ENCODE data around the gene ADH4.
"Not testable (repeated sequence)": the region's sequence is repeated elsewhere in the genome, so short reads cannot be mapped to it uniquely, and the experiment has no call there.

Gene ADH4

GRCh38 chr4:99144070-99144469 lies at the start of gene ADH4:
Gene ADH4, minus strand, starts transcription at chr4:99144297. Its CDS starts 75 bp downstream, at chr4:99144222.
- DNase-seq, result no peak

- no peak for DNase-seq
Measured at GRCh38 chr4:99190336-99190735, 46.2 kb upstream of the ADH4 start.

DNA sequence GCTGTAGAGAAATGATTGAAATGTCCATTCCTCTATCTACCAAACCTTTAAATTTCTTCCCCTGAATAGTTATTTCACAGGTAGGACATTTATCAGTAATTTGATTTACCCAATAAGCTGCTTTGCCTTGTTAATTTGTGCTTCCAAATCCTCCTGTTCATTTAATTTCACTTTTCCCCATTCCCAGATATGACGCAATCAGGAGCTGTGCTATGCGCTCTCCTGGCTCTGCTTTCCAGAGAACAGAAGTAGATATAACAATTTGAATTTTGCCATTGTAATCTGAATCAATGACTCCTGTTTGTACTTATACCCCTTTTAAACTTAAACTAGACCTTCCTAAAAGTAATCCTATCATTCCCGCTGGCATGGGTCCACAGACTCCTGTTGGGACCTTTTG lies 45.8 kb upstream of the ADH4 start:
- DNase-seq, result not testable (repeated sequence)

- DNase-seq, result no peak
Measured at GRCh38 chr4:99186029-99186428, 41.9 kb upstream of the ADH4 start.

DNA sequence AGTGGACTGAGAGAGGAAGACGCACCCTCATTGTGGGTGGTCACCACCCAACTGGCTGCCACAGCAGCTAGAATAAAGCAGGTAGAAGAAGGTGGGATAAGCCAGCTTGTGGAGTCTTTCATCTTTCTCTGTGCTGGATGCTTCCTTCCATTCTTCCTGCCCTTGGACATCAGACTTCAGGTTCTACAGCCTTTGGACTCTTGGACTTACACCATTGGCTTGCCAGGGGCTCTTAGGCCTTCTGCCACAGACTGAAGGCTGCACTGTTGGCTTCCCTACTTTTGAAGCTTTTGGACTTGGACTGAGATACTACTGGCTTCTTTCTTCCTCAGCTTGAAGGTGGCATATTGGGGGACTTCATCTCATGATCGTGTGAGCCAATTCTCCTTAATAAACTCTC lies 41.5 kb upstream of the ADH4 start:
- no peak for DNase-seq

DNA sequence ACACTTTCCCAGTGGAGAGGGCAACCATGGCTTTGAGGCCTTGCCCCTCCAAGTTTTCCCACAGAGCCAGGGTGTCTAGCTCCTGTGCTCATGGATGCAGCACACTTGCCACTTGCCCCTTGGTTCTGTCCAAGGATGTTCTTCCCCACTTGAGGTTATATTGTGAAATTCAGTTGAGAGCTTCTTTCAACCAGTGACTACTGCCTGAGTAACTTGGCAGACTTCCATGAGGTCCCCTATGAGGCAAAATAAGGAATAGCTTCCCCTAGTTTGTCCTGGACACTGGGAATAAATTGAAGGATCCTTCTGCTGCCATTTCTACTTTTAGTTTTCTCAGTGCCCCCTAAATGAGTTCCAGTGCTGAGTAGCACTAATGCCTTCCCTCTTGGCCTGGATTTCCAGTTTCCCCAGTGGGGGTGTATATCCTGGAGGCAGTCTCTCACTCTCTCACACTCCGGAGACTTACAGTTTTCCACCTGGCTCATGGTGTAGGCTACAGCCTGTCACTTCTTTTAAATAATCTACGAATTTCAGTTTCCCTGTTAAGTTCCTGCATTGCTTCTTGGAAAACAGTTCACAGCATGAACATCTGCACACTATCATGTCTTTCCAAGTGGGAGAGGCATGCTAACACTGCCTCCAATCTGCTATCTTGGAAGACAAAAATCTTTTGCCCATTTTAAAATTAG lies 36.4 kb upstream of the ADH4 start:
- DNase-seq, result no peak

DNA sequence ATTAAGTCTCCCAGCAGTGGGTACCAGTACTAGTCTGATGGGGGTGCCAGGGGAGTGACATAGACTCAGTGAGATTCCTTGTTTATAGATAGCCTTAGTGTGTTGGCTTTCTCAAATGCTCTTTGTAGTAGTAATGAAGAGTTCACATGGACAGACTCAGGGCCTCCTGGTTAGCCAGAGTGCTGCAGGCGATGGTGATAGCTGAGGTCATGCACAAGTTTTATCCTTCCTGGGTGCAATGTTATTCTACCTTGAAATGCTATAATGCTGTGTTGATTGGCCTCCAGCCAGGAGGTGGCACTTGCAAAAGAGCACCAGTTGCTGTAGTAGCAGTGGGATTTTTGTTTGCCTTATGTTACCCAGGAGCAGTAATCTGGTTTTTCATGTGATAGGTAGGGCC lies 35.5 kb upstream of the ADH4 start:
- no peak for DNase-seq

DNA sequence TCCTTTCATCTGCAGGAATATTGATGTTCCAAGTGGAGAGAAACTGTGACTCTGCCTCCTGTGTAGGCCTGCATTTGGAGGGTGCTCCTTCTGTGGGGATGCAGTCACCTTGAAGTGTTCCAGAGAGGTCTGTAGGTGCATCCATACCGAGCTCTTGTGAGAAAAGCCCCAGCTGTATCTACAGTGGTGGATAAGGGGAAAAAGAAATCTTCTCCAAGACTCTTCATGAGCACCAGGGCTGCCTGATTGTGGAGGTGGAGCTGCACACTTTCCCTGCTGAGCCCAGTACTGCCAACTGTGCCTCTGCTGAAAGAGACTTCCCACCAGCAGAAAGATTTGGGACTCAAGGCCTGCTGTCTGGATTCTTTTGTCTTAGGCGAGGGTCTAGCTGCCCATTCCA lies 35.1 kb upstream of the ADH4 start:
- no peak for DNase-seq

- DNase-seq, result no peak
Measured at GRCh38 chr4:99166544-99166943, 22.4 kb upstream of the ADH4 start.

DNA sequence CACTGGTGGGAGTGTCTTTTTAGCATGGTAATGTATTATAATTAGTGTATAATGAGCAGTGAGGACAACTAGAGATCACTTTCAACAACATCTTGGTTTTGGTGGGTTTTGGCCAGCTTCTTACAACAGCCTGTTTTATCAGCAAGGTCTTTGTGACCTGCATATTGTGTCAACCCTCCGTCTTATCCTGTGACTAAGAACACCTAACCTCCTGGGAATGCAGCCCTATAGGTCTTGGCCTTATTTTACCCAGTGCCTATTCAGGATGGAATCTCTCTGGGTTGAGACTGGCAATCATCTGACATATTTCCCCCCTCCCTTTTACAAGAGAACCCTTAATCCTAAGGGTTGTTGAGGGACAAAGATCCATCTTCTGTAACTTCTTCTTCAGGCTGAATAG lies 21.9 kb upstream of the ADH4 start:
- no peak for DNase-seq

DNA sequence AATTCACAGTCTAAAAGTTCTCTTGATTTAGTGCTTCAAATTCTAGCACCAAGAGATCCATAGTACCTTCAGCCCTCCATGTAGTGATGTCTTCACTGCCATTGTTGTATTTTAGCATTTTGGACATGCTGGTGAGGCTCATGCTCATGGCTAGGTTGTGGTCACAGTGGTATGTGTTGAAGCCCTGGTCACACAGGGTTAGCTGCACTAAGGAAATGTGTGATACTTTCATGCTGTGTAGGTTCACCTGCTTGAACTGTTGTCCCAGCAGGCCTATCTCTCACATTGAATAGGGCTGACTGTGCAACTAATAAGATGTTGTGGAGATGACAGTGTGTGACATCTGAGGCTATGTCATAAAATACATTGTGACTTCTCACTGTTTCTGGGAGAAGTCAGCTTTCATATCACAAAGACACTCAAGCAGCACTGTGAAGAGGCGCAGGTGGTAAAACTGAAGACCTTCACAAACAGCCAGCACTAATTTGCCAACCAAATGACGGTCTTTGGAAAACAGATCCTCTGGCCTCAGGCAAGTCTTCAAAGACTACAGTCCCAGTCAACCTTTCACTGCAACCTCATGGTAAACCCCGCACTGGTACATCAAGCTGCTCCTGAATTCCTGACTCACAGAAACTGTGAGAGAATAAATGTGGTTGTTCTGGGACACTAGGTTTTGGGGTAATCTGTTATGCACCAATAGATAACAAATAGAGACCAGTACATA lies 17.4 kb upstream of the ADH4 start:
- DNase-seq, result no peak

DNA sequence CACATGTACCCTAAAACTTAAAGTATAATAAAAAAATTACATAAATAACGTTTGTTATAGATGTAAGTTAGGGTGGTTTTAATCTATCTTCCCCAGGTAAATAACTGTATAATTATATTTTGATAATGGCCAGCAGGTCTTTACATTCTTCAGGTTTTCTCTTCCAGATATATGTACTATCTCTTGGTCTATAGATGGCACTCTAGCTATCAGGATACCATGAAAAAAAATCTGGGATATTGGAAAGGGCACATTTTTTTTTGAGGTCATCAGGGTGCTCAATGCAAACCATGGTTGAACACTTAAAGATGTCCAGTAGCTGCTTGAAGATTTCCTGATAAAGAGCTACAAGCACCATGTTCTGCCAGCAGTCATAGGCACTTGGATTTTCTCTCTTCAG lies 15.6 kb upstream of the ADH4 start:
- DNase-seq, result no peak

GRCh38 chr4:99157478-99157935 lies 13.4 kb upstream of the ADH4 start:
- no peak for DNase-seq

- DNase-seq, result no peak
Measured at GRCh38 chr4:99156992-99157391, 12.9 kb upstream of the ADH4 start.

DNA sequence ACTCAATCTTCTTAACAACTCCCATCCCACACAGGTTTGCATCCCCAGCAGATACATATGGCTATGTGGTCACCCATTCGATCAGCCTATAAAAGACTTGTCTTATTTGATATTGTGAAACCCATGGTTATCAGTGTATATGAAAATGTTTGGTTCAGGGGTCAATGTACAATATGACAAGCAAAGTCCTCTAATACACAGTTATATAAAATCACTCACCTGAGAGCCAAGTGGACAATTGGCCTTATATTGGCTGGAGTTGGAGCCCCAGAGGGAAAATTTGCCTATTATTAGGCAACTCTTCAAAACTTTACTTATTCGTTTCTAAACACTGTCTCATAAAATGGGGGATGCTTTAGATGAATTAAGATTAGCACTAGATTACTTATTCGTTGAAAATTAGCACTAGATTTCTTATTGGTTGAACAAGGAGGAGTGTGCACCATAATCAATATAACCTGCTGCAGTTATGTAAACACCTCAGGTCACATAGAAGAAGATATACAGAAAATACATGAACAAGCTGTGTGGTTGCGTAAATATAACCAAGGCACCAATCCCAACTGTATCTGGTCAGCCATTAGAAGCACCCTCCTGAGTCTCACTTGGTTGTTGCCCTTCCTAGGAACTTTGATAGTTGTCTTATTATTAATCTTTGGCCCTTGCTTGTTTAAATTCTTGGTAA lies 10.7 kb upstream of the ADH4 start:
- DNase-seq, result no peak

DNA sequence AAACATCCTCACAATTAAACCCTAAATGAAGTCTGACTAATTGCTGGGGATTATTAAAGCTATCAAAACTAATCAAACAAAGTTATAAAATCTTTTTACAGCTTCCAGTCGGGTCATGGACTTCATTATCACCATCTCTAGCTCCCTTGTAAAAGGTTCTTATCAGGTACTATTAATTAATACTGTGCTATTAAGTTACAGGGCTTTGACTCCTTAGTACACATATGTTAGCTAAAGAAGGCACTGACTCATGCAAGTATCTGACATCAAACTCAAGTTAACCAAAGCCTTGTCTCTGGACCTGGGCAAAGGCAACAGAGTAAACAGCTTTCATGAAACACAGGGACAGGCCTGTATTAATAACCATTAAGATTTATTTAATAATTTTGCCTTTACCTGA lies 7.9 kb upstream of the ADH4 start:
- DNase-seq, result no peak

GRCh38 chr4:99151452-99151851 lies 7.4 kb upstream of the ADH4 start:
- DNase-seq, result no peak

DNA sequence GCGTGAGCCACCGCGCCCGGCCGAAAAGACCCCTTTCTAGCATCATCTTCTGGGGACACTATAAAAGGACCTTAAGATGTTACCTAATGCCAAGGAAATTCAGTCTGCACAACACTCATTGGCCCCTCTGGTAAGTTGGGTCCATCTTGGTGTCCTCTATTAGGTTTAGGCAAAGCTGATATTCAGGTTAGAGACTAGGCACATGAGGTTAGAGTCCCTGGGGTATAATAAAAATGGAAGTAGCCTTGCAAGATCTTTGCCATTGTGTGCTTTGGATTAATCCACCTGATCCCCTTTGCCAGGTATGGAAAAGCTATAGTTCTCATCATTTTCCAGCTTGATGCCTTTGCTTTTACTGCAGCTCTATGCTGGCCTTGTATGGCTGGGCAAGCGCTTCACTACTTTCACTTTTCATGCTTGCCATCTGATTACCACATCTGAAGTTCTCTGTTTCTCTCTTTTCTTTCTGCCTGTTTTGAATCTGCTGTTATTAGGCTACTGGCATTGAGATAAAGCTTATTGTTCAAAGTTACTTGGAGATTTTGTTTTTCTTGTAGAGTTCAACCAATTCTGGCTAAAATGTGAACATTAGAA lies 5.4 kb upstream of the ADH4 start:
- DNase-seq, result no peak

DNA sequence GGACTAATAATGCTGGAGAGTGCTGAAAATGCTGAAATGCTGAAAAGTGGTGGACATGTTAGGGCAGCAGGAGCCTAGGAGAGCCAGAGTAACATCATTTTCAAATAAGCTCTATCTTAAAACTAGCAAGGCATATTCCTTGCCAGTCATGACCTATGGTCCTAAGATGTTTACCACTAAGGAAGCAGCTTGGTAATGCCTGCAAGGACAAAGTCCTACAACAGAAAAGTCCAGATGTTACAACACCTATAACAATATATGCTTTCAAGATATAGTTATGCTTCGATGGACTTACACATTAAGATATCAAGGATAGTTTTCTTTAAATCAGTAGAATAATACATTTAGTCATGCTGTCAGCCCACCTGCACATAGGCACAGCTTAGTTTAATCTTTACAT lies 4.5 kb upstream of the ADH4 start:
- no peak for DNase-seq

DNA sequence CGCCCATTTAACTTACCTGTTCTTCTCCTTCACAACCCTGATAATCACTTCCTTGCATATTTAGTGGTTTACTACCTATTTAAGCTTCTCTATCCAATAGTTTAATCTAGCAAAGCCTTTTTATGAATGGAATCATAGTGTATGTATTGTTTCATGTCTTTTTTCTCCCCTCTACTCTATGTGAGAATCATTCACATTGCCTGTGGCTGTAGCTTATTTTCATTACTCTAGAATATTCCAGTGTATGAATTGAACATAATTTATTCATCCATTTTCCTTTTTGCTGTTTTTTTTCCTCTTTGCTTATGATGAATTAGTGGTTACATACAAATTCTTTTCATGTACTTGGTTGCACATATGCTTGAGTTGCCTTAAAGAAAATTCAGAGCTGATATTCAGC lies 490 bp upstream of the ADH4 start:
- DNase-seq, result no peak

DNA sequence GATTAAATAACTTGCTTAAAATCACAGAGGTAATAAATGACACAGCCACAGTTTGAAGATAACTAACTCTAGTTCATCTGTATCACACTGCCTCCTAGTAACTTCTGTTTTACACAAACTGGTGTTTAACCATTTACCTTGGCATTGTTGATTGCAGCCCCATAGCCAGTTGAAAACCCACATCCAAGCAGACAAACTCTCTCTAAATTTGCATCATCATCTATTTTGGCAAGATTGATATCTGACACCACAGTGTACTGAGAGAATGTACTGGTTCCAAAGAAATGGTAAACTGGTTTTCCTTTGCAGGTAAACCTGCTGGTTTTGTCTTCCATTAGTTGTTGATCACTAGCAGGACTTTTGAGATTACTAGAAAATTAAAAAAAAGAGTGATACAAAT lies 7.8 kb downstream of the ADH4 start:
- DNase-seq, result no peak

- DNase-seq, result no peak
Measured at GRCh38 chr4:99135541-99136162, 8.4 kb downstream of the ADH4 start.

- DNase-seq, result no peak
Measured at GRCh38 chr4:99134586-99134985, 9.5 kb downstream of the ADH4 start.
